DMS 273 treated with DMSO at 0.1 percent for 48 hours (cell line): ENCODE data around the gene PYGB.
"Not testable (repeated sequence)": the region's sequence is repeated elsewhere in the genome, so short reads cannot be mapped to it uniquely, and the experiment has no call there.

ENCODE experiments used
- DNase-seq: peaks from one replicate; lab custom pipeline; 2025; lab: John Stamatoyannopoulos, UW

The PYGB gene

GRCh38 chr20:25314497-25315417 lies 66.9 kb downstream of the PYGB start:
- DNase-seq, result no peak

- no peak for DNase-seq
Observed at GRCh38 chr20:25315418-25316210, 67.7 kb downstream of the PYGB start.

GRCh38 chr20:25316506-25317190 lies 68.8 kb downstream of the PYGB start:
- no peak for DNase-seq

- no peak for DNase-seq
Observed at GRCh38 chr20:25317351-25318075, 69.6 kb downstream of the PYGB start.

- no peak for DNase-seq
Observed at GRCh38 chr20:25318471-25319240, 70.8 kb downstream of the PYGB start.

- DNase-seq, result no peak
Observed at GRCh38 chr20:25319241-25320034, 71.6 kb downstream of the PYGB start.

GRCh38 chr20:25320035-25320800 lies 72.3 kb downstream of the PYGB start:
- no peak for DNase-seq

- DNase-seq, result no peak
Observed at GRCh38 chr20:25321262-25321831, 73.5 kb downstream of the PYGB start.

- no peak for DNase-seq
Observed at GRCh38 chr20:25321991-25322390, 74.1 kb downstream of the PYGB start.

- no peak for DNase-seq
Observed at GRCh38 chr20:25323496-25324246, 75.8 kb downstream of the PYGB start.

GRCh38 chr20:25324412-25324811 lies 76.5 kb downstream of the PYGB start:
- DNase-seq, result no peak

- no peak for DNase-seq
Observed at GRCh38 chr20:25325073-25325472, 77.2 kb downstream of the PYGB start.

GRCh38 chr20:25325997-25326396 lies 78.1 kb downstream of the PYGB start:
- DNase-seq, result no peak

- no peak for DNase-seq
Observed at GRCh38 chr20:25327521-25328235, 79.8 kb downstream of the PYGB start.

GRCh38 chr20:25328954-25329498 lies 81.1 kb downstream of the PYGB start:
- DNase-seq, result no peak

- DNase-seq, result not testable (repeated sequence)
Observed at GRCh38 chr20:25334972-25335371, 87.1 kb downstream of the PYGB start.
